ENCODE data around the gene TLE2.

TLE2 gene

GRCh38 chr19:2949939-2950285 is 79.2 kb downstream of the TLE2 start:
- DNase-seq (ENCODE audit: low spot score), result peak; percentile 56
